SK-N-SH (cell line): Measurements from ENCODE around the gene NCAN. TPM values are rescaled to one million over a fixed set of nuclear protein-coding genes. Genes with fewer than 3 reads are reported as not detected.

Experiments
- CTCF ChIA-PET: fragments of 300-600, 350-600 bp; formaldehyde crosslinking; extraction: SDS; loops from one replicate; lab custom pipeline; 2021; lab: Yijun Ruan, JAX
- POLR2A ChIA-PET: fragments of 350-600 bp; sonication (Branson Sonifier 250); formaldehyde crosslinking; extraction: SDS; loops from one replicate; lab custom pipeline; 2020; ENCODE audit warnings: antibody characterized with exemption, inconsistent platforms; lab: Yijun Ruan, JAX
- DNase-seq: peaks from one replicate; pipeline ENCODE4 v3.0.0; 2012
- H2AFZ ChIP-seq: fragments of 200-600 bp; sonication (generic); 2 replicates; pipeline ENCODE4 v1.8.1; 2016; ENCODE audit warnings: antibody characterized with exemption, mild to moderate bottlenecking, low read depth
- H3F3A ChIP-seq: fragments of 200-600 bp; sonication (generic); replicated peaks from 2 replicates; pipeline ENCODE3; 2016; ENCODE audit warnings: antibody characterized with exemption, mild to moderate bottlenecking; ENCODE audit not compliant: insufficient read depth
- H3K27ac ChIP-seq, 2 experiments: fragments of 200-500 bp in 1 of 2; fragments of 200-600 bp in 1 of 2; sonication (Bioruptor generic) in 1 of 2; sonication (generic), shearing (Covaris generic) in 1 of 2; 2 replicates each; pipeline versions ENCODE4 v1.5.1 to v1.6.1; 2014 to 2016; ENCODE audit warnings: low read depth in 2 of 2, inconsistent platforms in 1 of 2, low read length in 1 of 2, mild to moderate bottlenecking in 1 of 2, mixed read lengths in 1 of 2
- H3K27me3 ChIP-seq: fragments of 200-600 bp; sonication (generic), shearing (Covaris generic); 2 replicates; pipeline ENCODE4 v1.6.1; 2016; ENCODE audit warnings: mixed run types; ENCODE audit not compliant: insufficient read depth
- H3K36me3 ChIP-seq, 2 experiments: fragments of 200-500 bp in 1 of 2; fragments of 200-600 bp in 1 of 2; sonication (Bioruptor generic) in 1 of 2; sonication (generic) in 1 of 2; replicated peaks in 1 of 2; 2 replicates each; pipeline versions ENCODE3 to v1.5.1; 2014 to 2016; ENCODE audit warnings: low read length in 1 of 2, mild to moderate bottlenecking in 1 of 2; ENCODE audit not compliant: insufficient read depth in 2 of 2, control insufficient read depth in 1 of 2
- H3K4me1 ChIP-seq, 2 experiments: fragments of 200-500 bp in 1 of 2; fragments of 200-600 bp in 1 of 2; sonication (Bioruptor generic) in 1 of 2; sonication (generic), shearing (Covaris generic) in 1 of 2; 2 replicates each; pipeline versions ENCODE4 v1.5.1 to v1.6.1; 2014 to 2016; ENCODE audit warnings: low read depth in 1 of 2, low read length in 1 of 2, mixed run types in 1 of 2; ENCODE audit not compliant: insufficient read depth in 2 of 2, control insufficient read depth in 1 of 2
- H3K4me2 ChIP-seq: fragments of 200-600 bp; sonication (generic), shearing (Covaris generic); 2 replicates; pipeline ENCODE4 v1.6.1; 2017; ENCODE audit warnings: mixed run types
- H3K4me3 ChIP-seq, 2 experiments: fragments of 200-500 bp in 1 of 2; fragments of 200-600 bp in 1 of 2; sonication (Bioruptor generic) in 1 of 2; sonication (generic), shearing (Covaris generic) in 1 of 2; 2 replicates each; pipeline versions ENCODE4 v1.5.1 to v1.8.1; 2014 to 2016; ENCODE audit warnings: low read depth in 2 of 2, inconsistent platforms in 1 of 2, low read length in 1 of 2, mild to moderate bottlenecking in 1 of 2, mixed read lengths in 1 of 2, moderate library complexity in 1 of 2
- H3K79me2 ChIP-seq: fragments of 200-600 bp; sonication (generic); 2 replicates; pipeline ENCODE4 v1.8.1; 2017; ENCODE audit warnings: mild to moderate bottlenecking; ENCODE audit not compliant: insufficient read depth
- H3K9ac ChIP-seq: fragments of 200-600 bp; sonication (generic); 2 replicates; pipeline ENCODE4 v1.6.1; 2017; ENCODE audit warnings: mixed run types
- H3K9me2 ChIP-seq: fragments of 200-600 bp; sonication (generic); 2 replicates; pipeline ENCODE4 v1.6.1; 2017; ENCODE audit warnings: mixed run types
- H3K9me3 ChIP-seq: fragments of 200-600 bp; sonication (generic); 2 replicates; pipeline ENCODE4 v1.6.1; 2017; ENCODE audit warnings: mixed run types, mild to moderate bottlenecking, moderate library complexity
- H4K20me1 ChIP-seq: fragments of 200-600 bp; sonication (generic); 2 replicates; pipeline ENCODE4 v1.6.1; 2017; ENCODE audit warnings: mild to moderate bottlenecking, mixed run types; ENCODE audit not compliant: insufficient read depth
- CHD2 ChIP-seq: fragments of 150-350 bp; IDR thresholded peaks from 2 replicates; pipeline ENCODE4 v1.6.1; 2018; ENCODE audit warnings: low read length; ENCODE audit not compliant: partially characterized antibody
- ELF1 ChIP-seq: IDR thresholded peaks from 2 replicates; pipeline ENCODE4 v1.4.0; 2012
- EZH2phosphoT487 ChIP-seq: fragments of 200-600 bp; sonication (generic); IDR thresholded peaks from 2 replicates; pipeline ENCODE4 v1.6.1; 2017; ENCODE audit warnings: low read depth, mixed run types, mild to moderate bottlenecking, antibody characterized with exemption, moderate library complexity, borderline replicate concordance
- POLR2AphosphoS5 ChIP-seq: IDR thresholded peaks from 2 replicates; pipeline ENCODE4 v1.6.1; 2012; ENCODE audit warnings: low read depth, low read length
- RCOR1 ChIP-seq: fragments of 150-350 bp; IDR thresholded peaks from 2 replicates; pipeline ENCODE4 v1.6.1; 2017; ENCODE audit warnings: antibody characterized with exemption, low read length
- RFX5 ChIP-seq: IDR thresholded peaks from 2 replicates; pipeline ENCODE4 v1.6.1; 2012; ENCODE audit warnings: mild to moderate bottlenecking, improper control_type of control experiment, low read length
- SIN3A ChIP-seq: IDR thresholded peaks from 2 replicates; pipeline ENCODE4 v1.6.1; 2012; ENCODE audit warnings: low read depth, mild to moderate bottlenecking, low read length, moderate library complexity, borderline replicate concordance
- SMC3 ChIP-seq: IDR thresholded peaks from 2 replicates; pipeline ENCODE4 v1.6.1; 2012; ENCODE audit warnings: low read depth, low read length, improper control_type of control experiment
- YY1 ChIP-seq: IDR thresholded peaks from 2 replicates; pipeline ENCODE4 v1.4.0; 2012; ENCODE audit warnings: low read depth, mild to moderate bottlenecking
- ZBTB33 ChIP-seq: IDR thresholded peaks from 2 replicates; pipeline ENCODE4 v1.4.0; 2012; ENCODE audit warnings: low read depth, borderline replicate concordance
- WGBS: methylation state at CpG from one replicate; pipeline ENCODE4 v1.1.6; 2017; ENCODE audit warnings: low lambda C conversion rate; 5-methylcytosine and 5-hydroxymethylcytosine counted together
- polyA plus RNA-seq, 3 experiments: library from polyadenylated mRNA; depleted of rRNA; stranded (reverse); fragments of >200 nt; gene quantifications; 2 replicates each; pipeline ENCODE4 v1.2.3, GENCODE V29; 2012
- TF ChIP-seq, protein P1 (sequence below): IDR thresholded peaks from 2 replicates; pipeline ENCODE4 v1.4.0; 2012; ENCODE audit warnings: low read depth, borderline replicate concordance

The NCAN gene
- polyA plus RNA-seq, 1 of the 3 experiments (the other 2 are of a cell fraction): 0.03 TPM

DNA sequence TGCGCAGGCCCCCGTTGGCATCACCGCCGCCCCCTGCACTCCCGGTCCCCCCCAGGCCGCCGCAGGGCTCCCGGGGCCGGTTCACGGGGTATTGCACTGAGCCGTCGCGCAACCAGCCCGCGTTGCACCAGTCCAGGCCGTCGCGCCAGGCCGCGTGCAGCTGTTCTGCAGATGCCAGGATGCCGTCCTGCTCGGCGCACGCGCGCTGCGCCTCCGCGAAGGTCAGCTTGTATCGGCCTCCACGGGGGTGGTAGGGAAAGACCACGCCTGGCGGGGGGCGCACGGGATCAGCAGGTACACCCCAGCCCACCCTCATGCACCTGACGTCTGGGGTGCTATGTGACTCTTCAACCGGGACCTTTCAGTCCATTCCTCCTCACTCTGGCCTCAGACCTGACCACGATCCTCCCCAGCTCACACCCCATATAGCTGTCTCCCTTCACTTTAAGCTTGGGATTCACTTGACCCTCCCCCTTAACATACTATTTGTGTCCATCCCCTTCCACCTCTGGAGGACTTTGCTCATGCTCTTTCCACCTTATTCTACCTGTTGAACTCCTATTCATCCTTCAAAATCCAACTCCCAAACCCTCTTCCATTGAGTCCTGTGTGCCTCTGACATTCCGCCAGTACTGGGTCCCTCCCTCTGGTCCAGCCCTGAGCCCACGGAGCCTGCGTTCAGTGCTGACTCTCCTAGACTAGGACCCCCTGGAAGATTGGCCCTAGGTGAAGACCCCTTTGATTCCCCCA lies 47.0 kb downstream of the NCAN start (continued):
- TF ChIP-seq YY1 (no peak), RFX5 (no peak), RCOR1 (no peak), POLR2AphosphoS5 (no peak), ZBTB33 (no peak), ELF1 (no peak), EZH2phosphoT487 (no peak), SMC3 (no peak)
- TF ChIP-seq, all 33 proteins: peak for 0

GRCh38 chr19:19259741-19260140 lies 48.0 kb downstream of the NCAN start:
- TF ChIP-seq RFX5 (peak; percentile 95), CHD2 (no peak)
- TF ChIP-seq, protein P1, sequence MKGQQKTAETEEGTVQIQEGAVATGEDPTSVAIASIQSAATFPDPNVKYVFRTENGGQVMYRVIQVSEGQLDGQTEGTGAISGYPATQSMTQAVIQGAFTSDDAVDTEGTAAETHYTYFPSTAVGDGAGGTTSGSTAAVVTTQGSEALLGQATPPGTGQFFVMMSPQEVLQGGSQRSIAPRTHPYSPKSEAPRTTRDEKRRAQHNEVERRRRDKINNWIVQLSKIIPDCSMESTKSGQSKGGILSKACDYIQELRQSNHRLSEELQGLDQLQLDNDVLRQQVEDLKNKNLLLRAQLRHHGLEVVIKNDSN: peak; percentile 80
- H3K4me1 ChIP-seq: no peaks in the 10 kb centered on the region; a peak in 1 of 4 replicates
- H3K9me3 ChIP-seq: no peaks in the 10 kb centered on the region
- H3K4me3 ChIP-seq: no peak overlapping the region
- peaks cover 12% of the 10 kb centered on the region; the same call in 1 of the 2 replicates for H3K27me3 ChIP-seq
- H3K4me2 ChIP-seq: no peak overlapping the region
- 100% methylated on average over 2 of the region's 2 CpGs for WGBS
- no peaks in the 10 kb centered on the region for H3K36me3 ChIP-seq
- no peaks in the 10 kb centered on the region for H3F3A ChIP-seq
- H3K9me2 ChIP-seq: no peaks in the 10 kb centered on the region
- H4K20me1 ChIP-seq: no peaks in the 10 kb centered on the region
- ChIA-PET CTCF (interaction anchor here (1.0 to 1.2 kb wide), 2 partner anchors 11 to 83 kb away, joined by 3 read pairs; no protein-coding TSS in a partner anchor), POLR2A (no interaction called here)
- peak; percentile 80 for DNase-seq
- H2AFZ ChIP-seq: no peak overlapping the region
- no peak overlapping the region for H3K27ac ChIP-seq
- H3K79me2 ChIP-seq: no peaks in the 10 kb centered on the region
- H3K9ac ChIP-seq: no peak overlapping the region

DNA sequence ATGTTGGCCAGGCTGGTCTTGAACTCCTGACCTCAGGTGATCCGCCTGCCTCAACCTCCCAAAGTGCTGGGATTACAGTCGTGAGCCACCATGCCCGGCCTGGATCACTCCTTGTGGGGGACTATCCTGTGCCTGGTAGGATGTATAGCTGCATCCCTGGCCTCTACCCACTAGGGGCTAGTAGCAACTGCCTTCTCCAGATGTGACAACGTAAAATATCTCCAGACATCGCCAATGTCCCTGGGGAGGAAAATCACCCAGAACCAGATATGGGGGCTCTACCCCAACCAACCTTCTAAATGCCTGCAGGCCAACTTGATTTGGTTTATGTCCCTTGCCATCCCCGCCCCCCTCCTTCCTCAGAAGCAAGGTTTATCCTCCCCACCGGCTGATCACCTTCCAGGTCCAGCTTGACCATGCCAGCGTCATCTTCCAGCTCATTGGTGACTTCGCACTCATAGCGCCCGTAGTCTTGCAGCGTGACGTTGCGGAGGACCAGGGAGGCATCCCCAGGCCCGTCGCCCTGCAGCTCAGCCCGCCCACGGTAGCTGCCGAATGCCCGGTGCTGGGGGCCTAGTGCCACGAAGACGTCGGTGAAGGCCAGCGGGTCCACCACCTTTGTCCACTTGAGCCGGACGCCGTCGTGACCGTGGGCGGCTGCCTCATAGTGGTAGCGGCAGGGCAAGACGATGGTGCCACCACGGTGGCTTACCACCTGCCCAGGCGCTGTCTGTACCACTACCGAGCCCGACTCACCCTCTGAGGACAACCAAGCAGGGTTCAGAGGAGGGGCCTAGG lies 48.9 kb downstream of the NCAN start:
- Histone ChIP-seq H3K4me1 (no peaks in the 10 kb centered on the region; a peak in 1 of 4 replicates), H3K79me2 (no peaks in the 10 kb centered on the region), H3F3A (no peaks in the 10 kb centered on the region), H3K4me3 (no peak overlapping the region; a peak in 1 of 4 replicates), H3K27ac (no peak overlapping the region), H3K36me3 (no peaks in the 10 kb centered on the region), H3K4me2 (no peak overlapping the region), H3K9ac (no peak overlapping the region), H3K27me3 (peaks cover 9% of the 10 kb centered on the region; the same call in 1 of the 2 replicates), H4K20me1 (no peaks in the 10 kb centered on the region), H2AFZ (no peak overlapping the region), H3K9me3 (no peaks in the 10 kb centered on the region), H3K9me2 (no peaks in the 10 kb centered on the region)
- no peak for DNase-seq
- ChIA-PET CTCF (interaction anchor here (1.0 kb wide), 1 partner anchor 82 kb away, joined by 3 read pairs; no protein-coding TSS in a partner anchor), POLR2A (no interaction called here)
- WGBS: 93% methylated on average over 22 of the region's 36 CpGs
- no peak for TF ChIP-seq SIN3A
